WTC11 (cell line): ENCODE data around the gene TUBB1.

Source experiments
- CBFB ChIP-seq: sonication (generic); formaldehyde crosslinking; IDR thresholded peaks from 2 replicates; pipeline ENCODE4 v1.8.1; 2022; ENCODE audit warnings: mild to moderate bottlenecking, low read depth, missing genetic modification reagents
- CTCF ChIP-seq: fragments of 200-600 bp; IDR thresholded peaks from 2 replicates; pipeline ENCODE4 v1.8.0; 2022; ENCODE audit warnings: antibody characterized with exemption
- MAX ChIP-seq: sonication (generic); formaldehyde crosslinking; IDR thresholded peaks from 2 replicates; pipeline ENCODE4 v1.8.0; 2022; ENCODE audit warnings: mild to moderate bottlenecking, missing genetic modification reagents
- USF1 ChIP-seq: sonication (generic); formaldehyde crosslinking; IDR thresholded peaks from 2 replicates; pipeline ENCODE4 v1.8.0; 2022; ENCODE audit warnings: mild to moderate bottlenecking, missing genetic modification reagents
- TF ChIP-seq, protein P1 (sequence below): sonication (generic); formaldehyde crosslinking; IDR thresholded peaks from 2 replicates; pipeline ENCODE4 v1.8.1; 2022; ENCODE audit warnings: mild to moderate bottlenecking, missing genetic modification reagents, moderate library complexity, borderline replicate concordance
- TF ChIP-seq, protein P2 (sequence below): sonication (generic); formaldehyde crosslinking; IDR thresholded peaks from 2 replicates; pipeline ENCODE4 v1.8.0; 2022; ENCODE audit warnings: mild to moderate bottlenecking, missing genetic modification reagents

DNA sequence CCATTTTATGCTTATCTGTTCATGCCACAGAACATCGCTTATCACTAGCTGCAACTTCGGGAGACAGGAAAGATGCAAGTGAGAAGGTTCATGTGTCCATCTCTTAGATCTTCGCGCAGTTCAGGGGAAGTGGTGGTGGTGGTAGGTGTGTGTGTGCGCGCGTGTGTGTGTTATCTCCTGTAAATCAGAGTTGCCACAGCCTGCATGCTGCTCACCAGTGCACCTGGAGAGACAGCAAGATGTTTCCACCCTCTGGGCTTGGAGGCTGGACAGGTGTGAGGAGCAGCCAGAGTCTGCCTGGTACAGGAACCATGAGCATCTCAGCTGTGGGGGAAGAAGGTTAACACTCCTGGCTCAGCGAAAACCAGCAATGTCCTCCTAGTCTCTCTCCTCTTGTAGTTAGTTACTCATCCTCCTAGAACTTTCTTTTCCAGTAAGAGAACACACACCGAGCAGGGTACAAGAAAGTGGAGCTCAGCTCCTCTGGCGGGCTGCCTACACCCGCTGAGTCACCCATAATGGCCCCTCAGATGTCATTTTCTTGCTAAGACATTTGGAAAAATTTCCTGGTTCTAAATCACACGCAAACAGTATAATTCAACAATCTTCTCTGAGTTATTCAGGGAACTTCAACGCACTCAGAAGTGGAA lies 5.1 kb upstream of the TUBB1 start:
- TF ChIP-seq CTCF = no peak
- no peak for TF ChIP-seq USF1 (CRISPR knock-in tag)
- no peak for TF ChIP-seq CBFB (CRISPR knock-in tag)
- no peak for TF ChIP-seq MAX
- TF ChIP-seq, protein P1, sequence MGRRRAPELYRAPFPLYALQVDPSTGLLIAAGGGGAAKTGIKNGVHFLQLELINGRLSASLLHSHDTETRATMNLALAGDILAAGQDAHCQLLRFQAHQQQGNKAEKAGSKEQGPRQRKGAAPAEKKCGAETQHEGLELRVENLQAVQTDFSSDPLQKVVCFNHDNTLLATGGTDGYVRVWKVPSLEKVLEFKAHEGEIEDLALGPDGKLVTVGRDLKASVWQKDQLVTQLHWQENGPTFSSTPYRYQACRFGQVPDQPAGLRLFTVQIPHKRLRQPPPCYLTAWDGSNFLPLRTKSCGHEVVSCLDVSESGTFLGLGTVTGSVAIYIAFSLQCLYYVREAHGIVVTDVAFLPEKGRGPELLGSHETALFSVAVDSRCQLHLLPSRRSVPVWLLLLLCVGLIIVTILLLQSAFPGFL (CRISPR knock-in tag) = no peak
- TF ChIP-seq, protein P2, sequence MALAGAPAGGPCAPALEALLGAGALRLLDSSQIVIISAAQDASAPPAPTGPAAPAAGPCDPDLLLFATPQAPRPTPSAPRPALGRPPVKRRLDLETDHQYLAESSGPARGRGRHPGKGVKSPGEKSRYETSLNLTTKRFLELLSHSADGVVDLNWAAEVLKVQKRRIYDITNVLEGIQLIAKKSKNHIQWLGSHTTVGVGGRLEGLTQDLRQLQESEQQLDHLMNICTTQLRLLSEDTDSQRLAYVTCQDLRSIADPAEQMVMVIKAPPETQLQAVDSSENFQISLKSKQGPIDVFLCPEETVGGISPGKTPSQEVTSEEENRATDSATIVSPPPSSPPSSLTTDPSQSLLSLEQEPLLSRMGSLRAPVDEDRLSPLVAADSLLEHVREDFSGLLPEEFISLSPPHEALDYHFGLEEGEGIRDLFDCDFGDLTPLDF (CRISPR knock-in tag) = no peak
